H9 (cell line): Measurements from ENCODE around the gene ZC3HAV1. TPM values are rescaled to one million over a fixed set of nuclear protein-coding genes. Genes with fewer than 3 reads are reported as not detected.
A peak's percentile ranks its signal among the peaks of the same experiment; 100 is the strongest.

ENCODE experiments used
- DNase-seq: peaks from one replicate; pipeline ENCODE4 v3.0.0-alpha.2; 2017
- H2AFZ ChIP-seq: one replicate; pipeline ENCODE4 v1.6.1; 2013; ENCODE audit warnings: mild to moderate bottlenecking, low read length, control low read depth, moderate library complexity
- H2AK5ac ChIP-seq: 2 replicates; pipeline ENCODE4 v1.6.1; 2013; ENCODE audit warnings: low read length, control low read depth, mixed read lengths; ENCODE audit not compliant: insufficient read length
- H2BK120ac ChIP-seq: one replicate; pipeline ENCODE4 v1.6.1; 2013; ENCODE audit warnings: low read depth, mild to moderate bottlenecking, low read length, control low read depth, inconsistent platforms; ENCODE audit not compliant: poor library complexity, severe bottlenecking
- H2BK12ac ChIP-seq: 2 replicates; pipeline ENCODE4 v1.6.1; 2013; ENCODE audit warnings: low read length, control low read depth, mixed read lengths, low read depth; ENCODE audit not compliant: insufficient read length
- H2BK15ac ChIP-seq: 2 replicates; pipeline ENCODE4 v1.6.1; 2013; ENCODE audit warnings: low read depth, low read length, control low read depth
- H2BK20ac ChIP-seq: one replicate; pipeline ENCODE4 v1.6.1; 2013; ENCODE audit warnings: low read depth, mild to moderate bottlenecking, low read length, control low read depth, inconsistent platforms; ENCODE audit not compliant: poor library complexity, severe bottlenecking
- H2BK5ac ChIP-seq: 2 replicates; pipeline ENCODE4 v1.6.1; 2013; ENCODE audit warnings: low read length, control low read depth, mixed read lengths; ENCODE audit not compliant: insufficient read length
- H3K14ac ChIP-seq: 2 replicates; pipeline ENCODE4 v1.6.1; 2013; ENCODE audit warnings: low read length, control low read depth; ENCODE audit not compliant: insufficient read depth
- H3K18ac ChIP-seq: 2 replicates; pipeline ENCODE4 v1.6.1; 2013; ENCODE audit warnings: low read depth, mild to moderate bottlenecking, mixed read lengths, low read length, control low read depth; ENCODE audit not compliant: insufficient read length
- H3K23ac ChIP-seq: 2 replicates; pipeline ENCODE4 v1.6.1; 2013; ENCODE audit warnings: low read length, control low read depth, mixed read lengths, low read depth; ENCODE audit not compliant: insufficient read length
- H3K23me2 ChIP-seq: 2 replicates; pipeline ENCODE4 v1.6.1; 2013; ENCODE audit warnings: low read depth, mild to moderate bottlenecking, mixed read lengths, low read length, control low read depth; ENCODE audit not compliant: insufficient read length, poor library complexity, severe bottlenecking
- H3K27ac ChIP-seq: 2 replicates; pipeline ENCODE4 v1.5.1; 2013; ENCODE audit warnings: low read length, control low read depth, mixed read lengths, low read depth; ENCODE audit not compliant: insufficient read length
- H3K27me3 ChIP-seq: 2 replicates; pipeline ENCODE4 v1.6.1; 2013; ENCODE audit warnings: low read length, control low read depth, inconsistent platforms; ENCODE audit not compliant: insufficient read depth
- H3K4ac ChIP-seq: 2 replicates; pipeline ENCODE4 v1.6.1; 2013; ENCODE audit warnings: low read depth, mild to moderate bottlenecking, control low read depth, inconsistent platforms, low read length, moderate library complexity
- H3K4me1 ChIP-seq: 2 replicates; pipeline ENCODE4 v1.6.1; 2013; ENCODE audit warnings: low read length, control low read depth, inconsistent platforms; ENCODE audit not compliant: insufficient read depth
- H3K4me2 ChIP-seq: 2 replicates; pipeline ENCODE4 v1.6.1; 2013; ENCODE audit warnings: low read length, control low read depth, mixed read lengths; ENCODE audit not compliant: insufficient read length, insufficient read depth
- H3K56ac ChIP-seq: 2 replicates; pipeline ENCODE4 v1.6.1; 2013; ENCODE audit warnings: low read depth, mild to moderate bottlenecking, mixed read lengths, low read length, control low read depth; ENCODE audit not compliant: insufficient read length
- H3K79me1 ChIP-seq: 2 replicates; pipeline ENCODE4 v1.6.1; 2013; ENCODE audit warnings: low read depth, mild to moderate bottlenecking, moderate library complexity, low read length, control low read depth, inconsistent platforms; ENCODE audit not compliant: insufficient read depth, poor library complexity, severe bottlenecking
- H3K79me2 ChIP-seq: 2 replicates; pipeline ENCODE4 v1.6.1; 2013; ENCODE audit warnings: low read length, control low read depth, inconsistent platforms; ENCODE audit not compliant: insufficient read depth
- H3K9ac ChIP-seq: 2 replicates; pipeline ENCODE4 v1.6.1; 2013; ENCODE audit warnings: low read length, control low read depth, mixed read lengths; ENCODE audit not compliant: insufficient read length; ENCODE audit errors: extremely low read depth
- H3K9me3 ChIP-seq: one replicate; pipeline ENCODE4 v1.6.1; 2013; ENCODE audit warnings: low read depth, low read length, inconsistent platforms; ENCODE audit not compliant: control insufficient read depth
- H3T11ph ChIP-seq: one replicate; pipeline ENCODE4 v1.6.1; 2013; ENCODE audit warnings: mild to moderate bottlenecking, low read length, control low read depth, inconsistent platforms
- H4K20me1 ChIP-seq: one replicate; pipeline ENCODE4 v1.6.1; 2013; ENCODE audit not compliant: control insufficient read depth, insufficient read length, insufficient read depth
- H4K5ac ChIP-seq: 2 replicates; pipeline ENCODE4 v1.6.1; 2013; ENCODE audit warnings: low read depth, mild to moderate bottlenecking, mixed read lengths, low read length, control low read depth; ENCODE audit not compliant: insufficient read length
- H4K8ac ChIP-seq: replicated peaks from 2 replicates; pipeline ENCODE4 v1.6.1; 2013; ENCODE audit warnings: low read length, control low read depth, mixed read lengths, low read depth; ENCODE audit not compliant: insufficient read length
- H4K91ac ChIP-seq: 2 replicates; pipeline ENCODE4 v1.6.1; 2013; ENCODE audit warnings: low read depth, mild to moderate bottlenecking, moderate library complexity, mixed read lengths, low read length, control low read depth; ENCODE audit not compliant: insufficient read length
- H3K27ac Mint-ChIP-seq, 3 experiments: 2 replicates in 2 of 3; 3 replicates in 1 of 3; pipeline ENCODE4 v1.8.0; 2020 to 2021; ENCODE audit warnings: mixed read lengths in 3 of 3, mild to moderate bottlenecking in 1 of 3, moderate library complexity in 1 of 3
- H3K27me3 Mint-ChIP-seq: 2 replicates; pipeline ENCODE4 v1.8.0; 2021; ENCODE audit warnings: low read depth, mild to moderate bottlenecking, moderate library complexity, mixed read lengths
- H3K36me3 Mint-ChIP-seq, 3 experiments: 2 replicates in 2 of 3; 3 replicates in 1 of 3; pipeline ENCODE4 v1.8.0; 2020 to 2021; ENCODE audit warnings: low read depth in 3 of 3, mixed read lengths in 3 of 3; ENCODE audit not compliant: insufficient read depth in 1 of 3
- H3K4me1 Mint-ChIP-seq, 2 experiments: 2 replicates each; pipeline ENCODE4 v1.8.0; 2020; ENCODE audit warnings: mixed read lengths in 2 of 2
- H3K4me3 Mint-ChIP-seq, 2 experiments: 2 replicates in 1 of 2; 3 replicates in 1 of 2; pipeline ENCODE4 v1.8.0; 2020 to 2021; ENCODE audit warnings: mild to moderate bottlenecking in 2 of 2, mixed read lengths in 2 of 2, moderate library complexity in 1 of 2
- H3K9me3 Mint-ChIP-seq, 2 experiments: 2 replicates in 1 of 2; 3 replicates in 1 of 2; pipeline ENCODE4 v1.8.0; 2020; ENCODE audit warnings: mild to moderate bottlenecking in 2 of 2, mixed read lengths in 2 of 2, moderate library complexity in 1 of 2
- CTCF ChIP-seq: fragments of 200-600 bp; sonication (generic); conservative IDR thresholded peaks from 3 replicates; pipeline ENCODE4 v1.8.0; 2021; ENCODE audit warnings: antibody characterized with exemption, mild to moderate bottlenecking
- WGBS: extraction: QIAGEN DNeasy Blood & Tissue Kit; methylation state at CpG from one replicate; pipeline ENCODE4 v1.1.7; 2013; ENCODE audit warnings: missing lambda C conversion rate, low lambda C conversion rate, mixed read lengths; ENCODE audit not compliant: insufficient read length; ENCODE audit errors: extremely low coverage; 5-methylcytosine and 5-hydroxymethylcytosine counted together
- total RNA-seq: library from RNA; stranded (reverse); gene quantifications from 2 replicates; pipeline ENCODE4 v1.2.1, GENCODE V29; 2021

Gene ZC3HAV1
- total RNA-seq, 1 experiment from 2014 or later = 32.8 TPM

- H2AK5ac ChIP-seq = no peak overlapping the region
- Mint-ChIP-seq H3K36me3 (peaks cover 21 to 78% (median 35%) of the 10 kb centered on the region in 3 experiments; a peak in 6 of 7 replicates), H3K4me1 (peaks cover 0 to 1% of the 10 kb centered on the region in 2 experiments; a peak in 1 of 4 replicates), H3K27ac (peak overlapping the region in 1 of 3 experiments; percentile 39; a peak in 1 of 7 replicates), H3K4me3 (no peak overlapping the region), H3K27me3 (no peaks in the 10 kb centered on the region), H3K9me3 (no peaks in the 10 kb centered on the region)
- no peak overlapping the region for H4K91ac ChIP-seq
- DNase-seq = no peak
- H3T11ph ChIP-seq = no peak overlapping the region
- no peak overlapping the region for H3K27ac ChIP-seq
- no peaks in the 10 kb centered on the region for H3K23me2 ChIP-seq
- no peaks in the 10 kb centered on the region for H3K79me1 ChIP-seq
- H2BK15ac ChIP-seq = no peak overlapping the region
- H3K23ac ChIP-seq = no peak overlapping the region
- H3K14ac ChIP-seq = no peak overlapping the region
- no peak overlapping the region for H2AFZ ChIP-seq
- no peak overlapping the region for H3K56ac ChIP-seq
- H4K20me1 ChIP-seq = no peaks in the 10 kb centered on the region
- TF ChIP-seq CTCF = no peak
- no peak overlapping the region for H3K4ac ChIP-seq
- no peak overlapping the region for H2BK120ac ChIP-seq
- H3K9me3 ChIP-seq = no peaks in the 10 kb centered on the region
- no peak overlapping the region for H2BK12ac ChIP-seq
- H4K5ac ChIP-seq = no peak overlapping the region
- no peak overlapping the region for H3K4me2 ChIP-seq
- no peak overlapping the region for H3K9ac ChIP-seq
- WGBS = no CpG with 5 or more reads among the region's 15 CpGs
- H3K79me2 ChIP-seq = no peaks in the 10 kb centered on the region
- H4K8ac ChIP-seq = no peak overlapping the region
- H3K18ac ChIP-seq = no peak overlapping the region
- H2BK20ac ChIP-seq = no peak overlapping the region
- H3K4me1 ChIP-seq = no peaks in the 10 kb centered on the region
- H3K27me3 ChIP-seq = no peaks in the 10 kb centered on the region
- no peak overlapping the region for H2BK5ac ChIP-seq
Measured at GRCh38 chr7:139079861-139080260, 29.7 kb downstream of the ZC3HAV1 start.
